ENCODE results near the gene COX17. TPM values are rescaled to one million over a fixed set of nuclear protein-coding genes. Genes with fewer than 3 reads are reported as not detected.

The COX17 gene
- total and polyA plus RNA-seq, 2 of the 13 experiments (the other 11 are each of a cell fraction or from before 2014, with no cell fraction given), result 41.4 to 51.0 TPM

DNA sequence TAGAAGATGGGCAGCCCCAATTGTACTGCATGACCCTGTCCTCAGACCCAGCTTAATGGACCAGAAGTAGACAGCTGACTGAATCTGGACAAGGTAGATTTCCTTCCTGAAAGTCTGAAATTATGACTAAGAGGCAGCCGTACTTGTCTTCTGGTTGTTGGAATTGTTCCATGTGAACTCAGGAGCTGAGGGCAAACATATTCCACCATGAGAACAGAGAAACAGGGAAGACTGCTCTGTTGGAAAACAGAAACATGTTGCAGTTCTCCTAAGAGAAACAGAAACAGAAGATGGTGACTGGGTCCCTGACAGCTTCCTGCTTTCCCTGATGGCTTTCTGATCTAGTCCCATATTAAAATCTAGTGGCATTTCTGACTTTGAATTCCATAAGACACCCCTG, 41.0 kb downstream of the COX17 start:
- no peak for ATAC-seq
- in situ Hi-C loops (cut with HindIII; ENCODE audit: extremely low pct_ligation_motif_present, low pct_unique_long_range_greater_than_20kb), result no loop called here
- Histone ChIP-seq H3K4me2 (ENCODE audit: low read depth, low read length) (no peak overlapping the region), H3K4me1 (ENCODE audit: insufficient read depth, low read length) (no peaks in the 10 kb centered on the region), H3K9me3 (ENCODE audit: low read length) (no peaks in the 10 kb centered on the region), H4K20me1 (ENCODE audit: insufficient read depth, low read length) (no peaks in the 10 kb centered on the region), H3K79me2 (ENCODE audit: insufficient read depth, low read length) (no peaks in the 10 kb centered on the region), H3K4me3 (replicated peaks in 1 of 3; ENCODE audit: insufficient read depth in 1 of 3, low read depth in 2 of 3, low read length in 3 of 3) (no peak overlapping the region), H3K9ac (ENCODE audit: insufficient read depth, low read depth, low read length) (no peak overlapping the region), H3K27ac (ENCODE audit: extremely low read length, insufficient read depth, low read length) (no peak overlapping the region), H2AFZ (ENCODE audit: low read length) (no peak overlapping the region), H3K27me3 (ENCODE audit: control insufficient read depth in 1 of 2, insufficient read depth in 2 of 2, low read length in 2 of 2) (no peaks in the 10 kb centered on the region), H3K36me3 (replicated peaks in 1 of 2; ENCODE audit: control insufficient read depth in 1 of 2, insufficient read depth in 2 of 2, low read length in 2 of 2) (no peaks in the 10 kb centered on the region)
- BruUV-seq (replicated peaks), result no TSS peak
- intact Hi-C loops (cut with micrococcal nuclease; ENCODE audit: unreplicated experiment), result no loop called here
- 12% methylated on average over 1 of the region's 1 CpG for WGBS (ENCODE audit: low lambda C conversion rate)
- TF ChIP-seq TARDBP (CRISPR knock-in tag; IDR thresholded peaks at IDR 0.05) (no peak), EZH2 (conservative IDR thresholded peaks at IDR 0.05; ENCODE audit: low read depth, low read length) (no peak), CENPT (CRISPR knock-in tag; IDR thresholded peaks at IDR 0.05; ENCODE audit: low read depth) (no peak), EP300 (IDR thresholded peaks at IDR 0.05; ENCODE audit: low read depth in 2 of 2, low read length in 2 of 2) (no peak), EP300 (CRISPR knock-in tag; IDR thresholded peaks at IDR 0.05; ENCODE audit: borderline replicate concordance) (no peak), ZNF768 (CRISPR knock-in tag; IDR thresholded peaks at IDR 0.05) (no peak)
- TF ChIP-seq, protein P1, sequence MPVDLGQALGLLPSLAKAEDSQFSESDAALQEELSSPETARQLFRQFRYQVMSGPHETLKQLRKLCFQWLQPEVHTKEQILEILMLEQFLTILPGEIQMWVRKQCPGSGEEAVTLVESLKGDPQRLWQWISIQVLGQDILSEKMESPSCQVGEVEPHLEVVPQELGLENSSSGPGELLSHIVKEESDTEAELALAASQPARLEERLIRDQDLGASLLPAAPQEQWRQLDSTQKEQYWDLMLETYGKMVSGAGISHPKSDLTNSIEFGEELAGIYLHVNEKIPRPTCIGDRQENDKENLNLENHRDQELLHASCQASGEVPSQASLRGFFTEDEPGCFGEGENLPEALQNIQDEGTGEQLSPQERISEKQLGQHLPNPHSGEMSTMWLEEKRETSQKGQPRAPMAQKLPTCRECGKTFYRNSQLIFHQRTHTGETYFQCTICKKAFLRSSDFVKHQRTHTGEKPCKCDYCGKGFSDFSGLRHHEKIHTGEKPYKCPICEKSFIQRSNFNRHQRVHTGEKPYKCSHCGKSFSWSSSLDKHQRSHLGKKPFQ (CRISPR knock-in tag; IDR thresholded peaks at IDR 0.05; ENCODE audit: insufficient replicate concordance), result no peak
- CTCF ChIA-PET (ENCODE audit: low intra/inter-chr PET ratio, low total read pairs), result no interaction called here
- no peak for DNase-seq (ENCODE audit: low spot score)
- FAIRE-seq, result no peak
- POLR2A ChIA-PET, result no interaction called here

DNA sequence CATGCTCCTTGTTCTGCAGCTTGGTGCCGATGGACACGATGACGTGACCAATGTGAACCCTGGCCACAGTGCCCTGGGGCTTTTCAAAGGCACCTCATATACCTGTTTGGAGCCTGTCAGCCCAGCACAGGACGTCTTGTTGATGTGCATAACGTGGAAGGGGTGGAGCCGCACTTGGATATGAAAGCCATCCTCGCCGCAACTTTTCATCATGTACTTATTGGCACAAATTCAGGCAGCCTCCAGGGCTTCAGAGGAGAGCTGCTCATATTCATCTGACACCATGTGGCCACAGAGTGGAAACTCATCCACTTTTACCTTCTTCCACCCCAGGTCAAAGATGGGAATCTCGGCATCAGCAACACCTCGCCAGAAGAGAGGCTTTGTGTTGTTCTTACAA, 41.5 kb downstream of the COX17 start:
- POLR2A ChIA-PET, result no interaction called here
- in situ Hi-C loops (cut with HindIII; ENCODE audit: extremely low pct_ligation_motif_present, low pct_unique_long_range_greater_than_20kb) (no loop called here), intact Hi-C loops (cut with micrococcal nuclease; ENCODE audit: unreplicated experiment) (no loop called here)
- Histone ChIP-seq H3K79me2 (ENCODE audit: insufficient read depth, low read length) (no peaks in the 10 kb centered on the region), H4K20me1 (ENCODE audit: insufficient read depth, low read length) (no peaks in the 10 kb centered on the region), H3K9ac (ENCODE audit: insufficient read depth, low read depth, low read length) (no peak overlapping the region), H3K27ac (ENCODE audit: extremely low read length, insufficient read depth, low read length) (no peak overlapping the region), H3K36me3 (replicated peaks in 1 of 2; ENCODE audit: control insufficient read depth in 1 of 2, insufficient read depth in 2 of 2, low read length in 2 of 2) (no peaks in the 10 kb centered on the region), H3K4me1 (ENCODE audit: insufficient read depth, low read length) (no peaks in the 10 kb centered on the region), H3K4me3 (replicated peaks in 1 of 3; ENCODE audit: insufficient read depth in 1 of 3, low read depth in 2 of 3, low read length in 3 of 3) (no peak overlapping the region), H3K9me3 (ENCODE audit: low read length) (no peaks in the 10 kb centered on the region), H3K4me2 (ENCODE audit: low read depth, low read length) (no peak overlapping the region), H3K27me3 (ENCODE audit: control insufficient read depth in 1 of 2, insufficient read depth in 2 of 2, low read length in 2 of 2) (no peaks in the 10 kb centered on the region), H2AFZ (ENCODE audit: low read length) (no peak overlapping the region)
- CTCF ChIA-PET (ENCODE audit: low intra/inter-chr PET ratio, low total read pairs), result no interaction called here
- FAIRE-seq, result no peak
- TF ChIP-seq AKAP8 (CRISPR knock-in tag; IDR thresholded peaks at IDR 0.05) (no peak), ZBTB8A (CRISPR knock-in tag; IDR thresholded peaks at IDR 0.05; ENCODE audit: borderline replicate concordance, low read depth) (no peak), ZNF225 (CRISPR knock-in tag; IDR thresholded peaks at IDR 0.05) (no peak), ZNF350 (CRISPR knock-in tag; IDR thresholded peaks at IDR 0.05; ENCODE audit: borderline replicate concordance, low read depth) (no peak), FOXA1 (IDR thresholded peaks at IDR 0.05) (no peak), FOXA1 (CRISPR knock-in tag; IDR thresholded peaks at IDR 0.05) (no peak), TARDBP (CRISPR knock-in tag; IDR thresholded peaks at IDR 0.05) (no peak)
- no peak for DNase-seq (ENCODE audit: low spot score)
- ATAC-seq, result 0 out of 3 replicates have a peak, but pooled peaks have one; percentile 48
- no TSS peak for BruUV-seq (replicated peaks)
- 73% methylated on average over 10 of the region's 10 CpGs for WGBS (ENCODE audit: low lambda C conversion rate)
